Measurements from ENCODE around the gene CFAP410. TPM values are rescaled to one million over a fixed set of nuclear protein-coding genes. Genes with fewer than 3 reads are reported as not detected.

Gene CFAP410
- total and polyA plus RNA-seq, 2 of the 4 experiments (the other 2 are of a cell fraction) = 3.8 to 10.3 TPM

DNA sequence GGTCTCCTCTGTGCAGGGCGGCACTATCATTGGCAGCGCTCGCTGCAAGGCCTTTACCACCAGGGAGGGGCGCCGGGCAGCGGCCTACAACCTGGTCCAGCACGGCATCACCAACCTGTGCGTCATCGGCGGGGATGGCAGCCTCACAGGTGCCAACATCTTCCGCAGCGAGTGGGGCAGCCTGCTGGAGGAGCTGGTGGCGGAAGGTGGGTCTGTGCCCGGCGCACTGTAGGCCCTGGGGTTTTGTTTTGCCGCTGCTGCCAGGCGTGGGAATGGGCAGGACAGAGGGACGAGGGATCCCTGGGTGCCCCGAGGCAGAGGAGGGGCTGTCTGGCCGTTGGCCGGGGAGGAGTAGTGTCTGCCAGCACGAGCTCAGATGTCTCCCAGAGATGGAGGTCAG, 27.1 kb downstream of the CFAP410 start:
- no peaks in the 10 kb centered on the region for H3K27me3 ChIP-seq (ENCODE audit: control insufficient read depth, insufficient read depth, low read length)
- no peak overlapping the region for H3K4ac ChIP-seq (ENCODE audit: low read depth, low read length)
- intact Hi-C loops (cut with micrococcal nuclease) (no loop called here), in situ Hi-C loops (cut with MboI; ENCODE audit: low sequenced_read_pairs) (no loop called here), dilution Hi-C loops (cut with HindIII; ENCODE audit: low sequenced_read_pairs, unreplicated experiment) (no loop called here)
- no peak overlapping the region for H2AFZ ChIP-seq (replicated peaks; ENCODE audit: low read length, poor library complexity)
- H2BK120ac ChIP-seq (ENCODE audit: low read depth, low read length) = no peak overlapping the region
- TF ChIP-seq, protein P1, sequence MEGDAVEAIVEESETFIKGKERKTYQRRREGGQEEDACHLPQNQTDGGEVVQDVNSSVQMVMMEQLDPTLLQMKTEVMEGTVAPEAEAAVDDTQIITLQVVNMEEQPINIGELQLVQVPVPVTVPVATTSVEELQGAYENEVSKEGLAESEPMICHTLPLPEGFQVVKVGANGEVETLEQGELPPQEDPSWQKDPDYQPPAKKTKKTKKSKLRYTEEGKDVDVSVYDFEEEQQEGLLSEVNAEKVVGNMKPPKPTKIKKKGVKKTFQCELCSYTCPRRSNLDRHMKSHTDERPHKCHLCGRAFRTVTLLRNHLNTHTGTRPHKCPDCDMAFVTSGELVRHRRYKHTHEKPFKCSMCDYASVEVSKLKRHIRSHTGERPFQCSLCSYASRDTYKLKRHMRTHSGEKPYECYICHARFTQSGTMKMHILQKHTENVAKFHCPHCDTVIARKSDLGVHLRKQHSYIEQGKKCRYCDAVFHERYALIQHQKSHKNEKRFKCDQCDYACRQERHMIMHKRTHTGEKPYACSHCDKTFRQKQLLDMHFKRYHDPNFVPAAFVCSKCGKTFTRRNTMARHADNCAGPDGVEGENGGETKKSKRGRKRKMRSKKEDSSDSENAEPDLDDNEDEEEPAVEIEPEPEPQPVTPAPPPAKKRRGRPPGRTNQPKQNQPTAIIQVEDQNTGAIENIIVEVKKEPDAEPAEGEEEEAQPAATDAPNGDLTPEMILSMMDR (conservative IDR thresholded peaks at IDR 0.05; ENCODE audit: low read depth, low read length) = no peak
- TF ChIP-seq MXI1 (IDR thresholded peaks at IDR 0.05; ENCODE audit: borderline replicate concordance, low read depth, low read length) (no peak), RFX5 (IDR thresholded peaks at IDR 0.05; ENCODE audit: low read depth, low read length) (no peak)
- TF ChIP-seq, protein P2, sequence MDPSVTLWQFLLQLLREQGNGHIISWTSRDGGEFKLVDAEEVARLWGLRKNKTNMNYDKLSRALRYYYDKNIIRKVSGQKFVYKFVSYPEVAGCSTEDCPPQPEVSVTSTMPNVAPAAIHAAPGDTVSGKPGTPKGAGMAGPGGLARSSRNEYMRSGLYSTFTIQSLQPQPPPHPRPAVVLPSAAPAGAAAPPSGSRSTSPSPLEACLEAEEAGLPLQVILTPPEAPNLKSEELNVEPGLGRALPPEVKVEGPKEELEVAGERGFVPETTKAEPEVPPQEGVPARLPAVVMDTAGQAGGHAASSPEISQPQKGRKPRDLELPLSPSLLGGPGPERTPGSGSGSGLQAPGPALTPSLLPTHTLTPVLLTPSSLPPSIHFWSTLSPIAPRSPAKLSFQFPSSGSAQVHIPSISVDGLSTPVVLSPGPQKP (IDR thresholded peaks at IDR 0.05; ENCODE audit: borderline replicate concordance, low read depth, low read length) = no peak
- H3K27ac ChIP-seq (ENCODE audit: insufficient read depth, low read length) = no peak overlapping the region
- DNase-seq (no peak), ATAC-seq (ENCODE audit: low read depth) (no peak)
- WGBS, 2 experiments (ENCODE audit: extremely low coverage in 2 of 2, insufficient read length in 1 of 2) = 85% methylated on average over 10 of the region's 22 CpGs; no CpG with 5 or more reads in 1 of the 2 experiments
- no peak overlapping the region for H3K23ac ChIP-seq (ENCODE audit: low read depth, low read length)
- H3K9me1 ChIP-seq (ENCODE audit: insufficient read depth, low read length) = peaks cover 5% of the 10 kb centered on the region; the same call in 1 of the 2 replicates
- peak overlapping the region; percentile 72 for H2AK9ac ChIP-seq (replicated peaks; ENCODE audit: low read depth, low read length, poor library complexity)
- no peaks in the 10 kb centered on the region for H3K9me3 ChIP-seq (ENCODE audit: control insufficient read depth, insufficient read depth, low read length)
- H3K4me1 ChIP-seq (ENCODE audit: control insufficient read depth, insufficient read depth, low read length) = peaks cover 5% of the 10 kb centered on the region; the same call in 1 of the 2 replicates
- H3K9ac ChIP-seq (ENCODE audit: low read depth, low read length) = no peak overlapping the region
- no peak overlapping the region for H3K18ac ChIP-seq (ENCODE audit: low read depth, low read length)
- H3K4me3 ChIP-seq (ENCODE audit: insufficient read depth, low read depth, low read length) = no peak overlapping the region
- H2AK5ac ChIP-seq (ENCODE audit: low read depth, low read length) = no peak overlapping the region
- no peak overlapping the region for H3K56ac ChIP-seq (ENCODE audit: extremely low read depth, insufficient read depth, low read length)
- no peak overlapping the region for H2BK20ac ChIP-seq (ENCODE audit: low read depth, low read length)
- H2BK5ac ChIP-seq (ENCODE audit: low read depth, low read length, poor library complexity, severe bottlenecking) = no peak overlapping the region
- H4K91ac ChIP-seq (ENCODE audit: insufficient read depth, low read depth, low read length) = no peak overlapping the region
- BruUV-seq (replicated peaks) = no TSS peak
- ChIA-PET POLR2A (ENCODE audit: unreplicated experiment) (no interaction called here), CTCF (no interaction called here)
- peaks cover 70% of the 10 kb centered on the region for H3K36me3 ChIP-seq (ENCODE audit: control insufficient read depth, insufficient read depth, low read length)
- no peak overlapping the region for H4K5ac ChIP-seq (ENCODE audit: low read depth, low read length)
- no peak overlapping the region for H4K8ac ChIP-seq (ENCODE audit: low read depth in 2 of 2, low read length in 2 of 2)
- H3K14ac ChIP-seq (replicated peaks; ENCODE audit: low read depth, low read length) = no peak overlapping the region
- H4K20me1 ChIP-seq (ENCODE audit: insufficient read depth, low read length) = peaks cover 21% of the 10 kb centered on the region
- peaks cover 7 to 20% of the 10 kb centered on the region in 2 experiments; a peak in 3 of 4 replicates for H3K79me1 ChIP-seq (ENCODE audit: low read depth in 1 of 2, low read length in 2 of 2)
- no peak overlapping the region for H3K4me2 ChIP-seq (ENCODE audit: low read depth, low read length)
- H2BK15ac ChIP-seq (ENCODE audit: low read depth, low read length) = no peak overlapping the region
